ENCODE measurements around the gene SUV39H2. TPM values are rescaled to one million over a fixed set of nuclear protein-coding genes. Genes with fewer than 3 reads are reported as not detected.
"Not testable (repeated sequence)": the region's sequence is repeated elsewhere in the genome, so short reads cannot be mapped to it uniquely, and the experiment has no call there.

Gene SUV39H2, protein sequence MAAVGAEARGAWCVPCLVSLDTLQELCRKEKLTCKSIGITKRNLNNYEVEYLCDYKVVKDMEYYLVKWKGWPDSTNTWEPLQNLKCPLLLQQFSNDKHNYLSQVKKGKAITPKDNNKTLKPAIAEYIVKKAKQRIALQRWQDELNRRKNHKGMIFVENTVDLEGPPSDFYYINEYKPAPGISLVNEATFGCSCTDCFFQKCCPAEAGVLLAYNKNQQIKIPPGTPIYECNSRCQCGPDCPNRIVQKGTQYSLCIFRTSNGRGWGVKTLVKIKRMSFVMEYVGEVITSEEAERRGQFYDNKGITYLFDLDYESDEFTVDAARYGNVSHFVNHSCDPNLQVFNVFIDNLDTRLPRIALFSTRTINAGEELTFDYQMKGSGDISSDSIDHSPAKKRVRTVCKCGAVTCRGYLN
- 6.2 and 9.8 TPM in 2 replicates for total RNA-seq

DNA sequence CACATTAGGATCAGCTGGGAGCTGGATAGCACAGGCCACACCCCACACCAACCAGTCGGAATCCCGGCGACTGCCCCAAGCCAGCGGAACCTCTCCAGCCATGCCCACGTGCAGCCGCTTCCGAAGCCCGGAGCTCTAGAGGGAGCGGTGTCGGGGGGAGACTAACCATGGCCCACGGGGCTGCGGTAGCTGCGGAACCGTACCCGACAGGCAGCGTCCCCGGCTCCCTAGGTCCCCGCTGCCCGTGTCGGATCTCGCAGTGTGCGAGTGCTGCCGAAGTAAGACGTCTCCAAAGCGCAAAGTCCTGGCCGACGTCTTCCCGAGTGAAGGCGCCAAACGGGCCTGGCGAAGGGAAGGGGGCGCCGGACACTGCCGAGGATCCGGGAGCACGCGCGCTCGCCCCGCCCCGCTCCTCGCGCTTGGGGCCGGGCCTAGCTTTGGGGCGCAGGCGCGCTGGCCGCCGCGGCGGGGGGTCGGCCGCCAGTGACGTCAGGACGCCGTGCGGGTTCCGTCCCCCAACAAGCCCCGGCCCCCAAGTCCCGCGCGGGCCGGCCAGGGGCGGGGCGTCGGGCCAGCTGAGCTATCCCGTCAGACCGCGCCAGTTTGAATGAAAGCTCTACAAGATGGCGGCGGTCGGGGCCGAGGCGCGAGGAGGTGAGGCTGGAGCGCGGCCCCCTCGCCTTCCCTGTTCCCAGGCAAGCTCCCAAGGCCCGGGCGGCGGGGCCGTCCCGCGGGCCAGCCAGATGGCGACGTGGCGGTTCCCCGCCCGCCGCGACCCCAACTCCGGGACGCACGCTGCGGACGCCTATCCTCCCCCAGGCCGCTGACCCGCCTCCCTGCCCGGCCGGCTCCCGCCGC, at the start of gene SUV39H2:
SUV39H2 (plus strand) TSS at position 601 of the 858 bp plus-strand sequence; CDS start at position 624, 23 bp downstream.
- no peak for DNase-seq (ENCODE audit: extremely low read depth, low read depth, low spot score)

DNA sequence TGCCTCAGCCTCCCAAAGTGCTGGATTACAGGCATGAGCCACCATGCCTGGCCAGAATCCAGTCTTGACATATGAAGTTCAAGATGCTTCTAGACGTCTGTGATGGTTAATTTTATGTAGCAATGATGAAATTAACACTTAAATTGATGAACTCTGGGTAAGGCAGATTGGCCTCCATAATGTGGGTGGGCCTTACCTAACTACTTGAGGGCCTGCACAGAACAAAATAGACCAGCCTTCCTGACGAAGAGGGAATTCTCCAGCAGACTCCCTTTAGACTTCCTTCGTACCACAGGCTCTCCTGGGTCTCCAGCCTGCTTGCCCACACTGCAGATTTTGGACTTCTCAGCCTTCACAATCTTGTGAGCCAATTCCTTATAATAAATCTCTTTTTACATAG, 45.6 kb upstream of the SUV39H2 start:
- DNase-seq (ENCODE audit: extremely low read depth, low read depth, low spot score): no peak

DNA sequence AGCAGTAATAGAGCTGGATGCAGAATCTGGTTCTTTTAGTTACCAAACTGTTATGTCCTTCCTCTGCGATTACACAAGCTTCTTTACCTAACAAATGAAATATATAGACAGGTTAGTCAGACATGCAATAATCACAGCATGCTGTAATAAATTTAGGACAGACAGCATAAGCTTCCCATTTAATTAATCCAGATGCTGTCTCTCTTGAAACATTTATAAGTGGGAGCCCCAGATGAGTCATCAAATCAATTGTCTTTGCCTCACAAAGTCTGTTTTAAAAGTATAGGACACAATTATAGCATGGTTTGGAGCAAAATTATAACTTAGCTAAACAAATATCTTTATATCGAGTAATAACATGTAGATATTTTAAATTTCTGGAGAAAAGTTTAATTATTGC, 42.5 kb upstream of the SUV39H2 start:
- DNase-seq (ENCODE audit: extremely low read depth, low read depth, low spot score): no peak

DNA sequence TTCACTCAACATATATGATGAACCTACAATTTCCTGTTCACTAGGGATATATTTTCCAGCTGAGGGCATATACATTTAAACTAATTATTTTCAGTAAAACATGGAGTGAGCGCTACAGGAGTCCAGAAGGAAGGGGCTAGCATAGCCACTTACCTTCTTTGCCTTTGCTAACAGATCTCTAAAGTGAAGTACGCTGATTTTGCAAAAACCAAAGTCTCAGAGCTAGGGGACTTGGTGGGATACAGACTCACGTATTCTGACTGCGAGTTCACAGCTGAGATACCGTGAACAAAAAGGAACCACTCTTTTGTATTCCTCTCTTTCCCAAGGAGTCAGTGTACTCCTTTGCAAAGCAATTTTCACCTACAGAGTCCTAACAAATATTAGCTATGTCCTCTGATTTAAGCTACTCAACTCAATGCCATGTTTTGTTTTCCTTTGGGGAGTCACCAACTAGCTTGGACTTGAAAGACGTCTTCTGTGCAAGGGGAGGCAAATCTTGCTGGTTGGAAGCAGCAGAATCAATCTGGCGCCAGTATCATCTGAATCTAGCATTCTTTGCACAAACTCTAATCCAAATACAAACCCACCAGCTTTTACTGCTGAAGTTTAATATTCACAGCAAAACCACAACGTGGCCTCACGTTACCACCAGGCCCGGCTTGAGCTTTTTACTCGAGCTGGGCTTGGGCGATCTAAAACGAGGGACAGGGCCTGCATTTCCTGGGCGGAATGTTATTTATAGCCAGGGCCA, 41.5 kb upstream of the SUV39H2 start:
- DNase-seq (ENCODE audit: extremely low read depth, low read depth, low spot score): no peak

DNA sequence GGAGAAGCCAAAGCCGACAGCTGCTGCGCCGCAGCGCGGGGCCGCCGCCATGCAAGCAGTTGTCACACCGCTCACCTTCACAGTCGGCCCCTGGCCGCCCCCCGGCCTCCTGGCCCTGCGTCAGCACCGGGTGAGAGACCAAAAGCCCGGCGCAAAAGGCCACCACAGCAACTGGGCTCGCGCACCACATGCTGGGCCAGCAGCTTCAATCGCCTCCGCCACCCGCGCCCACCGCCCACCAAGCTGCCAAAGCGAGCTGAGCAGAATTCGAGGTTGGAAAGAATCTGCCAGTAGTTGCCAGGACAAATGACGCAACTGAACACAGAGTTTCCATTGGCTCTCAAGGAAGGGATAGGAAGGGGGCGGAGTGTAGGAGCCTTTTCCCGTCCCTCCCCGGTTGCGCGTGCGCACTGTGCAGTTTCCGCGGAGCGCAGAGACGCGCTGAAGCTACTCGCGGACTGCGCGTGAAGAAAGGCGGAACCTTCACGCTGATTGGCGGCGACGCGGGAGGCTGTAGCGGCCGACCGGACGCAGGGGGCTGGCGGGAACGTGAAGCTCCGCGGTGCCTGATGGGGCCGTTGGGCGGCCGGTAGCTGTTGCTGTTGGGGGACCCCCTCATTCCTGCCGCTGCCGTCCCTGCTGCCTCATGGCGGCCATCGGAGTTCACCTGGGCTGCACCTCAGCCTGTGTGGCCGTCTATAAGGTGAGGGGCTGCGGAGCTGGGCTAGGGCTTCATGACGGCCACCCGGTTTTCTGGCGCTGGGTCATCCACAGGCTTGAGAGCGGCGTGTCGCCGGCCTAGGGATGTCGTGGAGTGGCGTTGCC, 40.7 kb upstream of the SUV39H2 start, which contains the start of the genes CDNF, HSPA14 and MSANTD7:
CDNF (minus strand) TSS at position 281 of the 825 bp plus-strand sequence; CDS start at position 190, 91 bp downstream.
HSPA14 (plus strand) TSS at position 550 of the 825 bp plus-strand sequence; CDS start at position 647, 97 bp downstream.
MSANTD7 (plus strand) TSS at position 550 of the 825 bp plus-strand sequence. CDS start 3,979 bp downstream, outside the sequence.
- peak; percentile 98 for DNase-seq (ENCODE audit: extremely low read depth, low read depth, low spot score)

DNA sequence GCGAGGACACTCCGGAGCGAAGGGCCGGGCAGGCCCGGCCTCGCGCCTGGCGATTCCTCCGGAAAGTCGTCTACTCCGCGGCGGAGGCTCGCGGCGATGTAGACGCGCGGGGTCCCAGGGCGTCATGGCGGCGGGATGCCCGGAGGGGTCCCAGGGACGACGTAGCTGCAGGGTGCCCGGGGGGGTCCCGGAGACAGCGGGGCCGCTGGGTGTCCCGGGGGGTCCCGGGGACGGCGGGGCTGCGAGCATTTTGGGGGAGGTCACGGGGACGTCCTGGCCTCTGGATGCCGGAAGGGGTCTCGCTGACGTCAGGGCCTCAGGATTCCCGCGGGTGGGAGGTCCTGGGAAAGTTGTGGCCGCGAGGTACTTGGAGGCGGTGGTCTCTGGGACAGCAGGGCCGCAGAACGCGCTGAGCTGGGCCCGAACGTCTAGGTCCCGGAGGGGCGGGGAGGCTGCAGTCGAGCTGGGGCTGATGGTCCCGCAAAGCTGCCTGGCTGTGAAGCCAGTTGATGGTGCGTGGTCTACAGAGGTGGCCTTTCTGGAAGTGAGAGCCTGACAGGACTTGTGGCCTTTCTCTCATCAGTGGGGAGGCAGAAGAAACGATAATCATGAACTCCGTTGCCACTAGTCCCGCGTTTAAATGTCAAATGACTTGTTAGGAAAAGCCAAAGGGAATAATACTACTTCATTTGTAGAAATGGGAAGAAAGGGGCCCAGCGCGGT, 39.9 kb upstream of the SUV39H2 start:
- no peak for DNase-seq (ENCODE audit: extremely low read depth, low read depth, low spot score)

DNA sequence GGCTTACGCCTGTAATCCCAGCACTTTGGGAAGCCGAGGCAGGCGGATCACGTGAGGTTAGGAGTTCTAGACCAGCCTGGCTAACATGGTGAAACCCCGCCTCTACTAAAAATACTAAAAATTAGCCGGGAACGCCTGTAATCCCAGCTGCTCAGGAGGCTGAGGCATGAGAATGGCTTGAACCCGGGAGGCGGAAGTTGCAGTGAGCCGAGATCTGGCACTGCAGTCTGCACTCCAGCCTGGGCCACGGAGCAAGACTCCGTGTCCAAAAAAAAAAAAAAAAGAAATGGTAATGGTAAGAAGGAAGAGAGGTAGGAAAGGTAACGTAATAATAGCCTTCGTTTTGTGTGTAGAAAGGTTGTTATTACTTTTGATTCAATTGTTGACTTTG, 39.4 kb upstream of the SUV39H2 start:
- no peak for DNase-seq (ENCODE audit: extremely low read depth, low read depth, low spot score)

DNA sequence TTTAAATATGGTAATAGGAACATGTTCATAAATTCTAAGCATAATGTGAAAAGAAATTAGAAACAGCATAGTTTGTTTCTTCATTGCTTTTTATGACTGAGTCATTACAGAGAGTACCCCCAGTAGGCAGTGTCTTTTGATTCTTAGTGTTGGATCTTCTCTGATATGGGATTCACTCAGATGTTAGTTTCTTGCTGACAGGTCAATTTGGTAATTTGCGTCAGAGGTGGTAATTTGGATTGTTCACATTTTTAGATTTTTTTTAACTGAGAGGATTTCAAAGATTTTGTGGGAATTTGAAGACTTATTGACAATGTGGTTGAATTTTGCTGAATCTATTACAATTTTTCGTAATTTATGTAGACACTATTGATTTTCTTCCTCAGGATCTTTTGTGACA, 38.5 kb upstream of the SUV39H2 start:
- DNase-seq (ENCODE audit: extremely low read depth, low read depth, low spot score): no peak

DNA sequence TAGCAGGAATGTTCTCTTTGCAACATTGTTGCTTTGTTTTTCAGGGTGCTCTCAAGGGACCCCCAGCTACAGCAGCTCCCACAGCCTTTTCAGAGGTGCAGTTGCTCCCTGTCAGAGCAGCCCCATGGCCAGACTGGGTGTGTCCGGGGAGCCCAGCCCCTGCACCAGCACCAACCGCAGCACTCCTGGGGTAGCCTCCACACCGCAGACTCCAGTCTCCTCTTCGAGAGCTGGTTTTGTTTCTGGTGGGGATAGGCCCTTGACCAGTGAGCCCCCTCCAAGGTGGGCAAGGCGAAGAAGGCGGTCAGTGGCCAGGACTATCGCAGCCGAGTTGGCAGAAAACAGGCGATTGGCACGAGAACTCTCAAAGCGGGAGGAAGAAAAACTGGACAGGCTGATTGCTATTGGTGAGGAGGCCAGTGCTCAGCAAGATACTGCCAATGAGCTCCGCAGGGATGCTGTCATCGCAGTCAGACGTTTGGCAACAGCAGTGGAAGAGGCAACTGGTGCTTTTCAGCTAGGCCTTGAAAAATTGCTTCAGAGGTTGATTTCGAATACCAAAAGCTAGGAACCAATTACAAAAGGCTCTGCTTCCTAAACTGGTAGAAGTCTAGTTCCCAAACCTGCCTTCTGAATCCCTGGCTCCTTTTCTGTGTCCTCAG, 35.2 kb upstream of the SUV39H2 start:
- DNase-seq (ENCODE audit: extremely low read depth, low read depth, low spot score): no peak

DNA sequence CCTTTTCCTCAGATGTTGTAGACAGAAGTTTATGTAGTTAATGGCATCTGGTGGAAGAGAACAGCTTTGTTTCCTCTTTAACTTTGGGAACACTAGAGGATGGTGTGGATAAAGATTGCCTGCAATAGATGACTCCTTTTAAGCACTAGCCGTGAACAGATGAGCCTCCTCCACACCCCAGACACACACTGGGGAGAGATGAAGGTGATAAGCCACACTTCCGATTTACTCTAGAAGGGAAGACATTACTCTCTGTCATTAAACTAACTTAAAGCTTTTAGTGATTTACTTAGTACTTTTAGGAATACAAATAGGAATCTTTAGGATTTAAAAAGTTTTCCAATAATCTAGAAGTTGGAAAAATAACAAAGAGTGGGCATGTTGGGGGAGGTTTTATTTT, 33.7 kb upstream of the SUV39H2 start:
- DNase-seq (ENCODE audit: extremely low read depth, low read depth, low spot score): no peak

DNA sequence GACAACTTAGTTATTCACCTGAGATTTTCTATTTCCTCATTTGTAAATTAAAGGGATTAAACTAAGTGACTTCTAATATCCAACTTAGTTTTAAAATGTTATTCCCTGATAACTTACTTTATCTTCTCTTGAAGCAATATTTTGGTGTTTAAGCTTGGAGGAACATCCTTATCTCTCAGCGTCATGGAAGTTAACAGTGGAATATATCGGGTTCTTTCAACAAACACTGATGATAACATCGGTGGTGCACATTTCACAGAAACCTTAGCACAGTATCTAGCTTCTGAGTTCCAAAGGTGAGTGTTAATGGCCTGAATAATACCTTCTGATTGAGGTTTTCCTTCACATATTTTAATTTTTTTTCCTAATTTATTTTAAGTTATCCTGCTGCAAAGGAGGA, 26.4 kb upstream of the SUV39H2 start:
- DNase-seq (ENCODE audit: extremely low read depth, low read depth, low spot score): no peak

DNA sequence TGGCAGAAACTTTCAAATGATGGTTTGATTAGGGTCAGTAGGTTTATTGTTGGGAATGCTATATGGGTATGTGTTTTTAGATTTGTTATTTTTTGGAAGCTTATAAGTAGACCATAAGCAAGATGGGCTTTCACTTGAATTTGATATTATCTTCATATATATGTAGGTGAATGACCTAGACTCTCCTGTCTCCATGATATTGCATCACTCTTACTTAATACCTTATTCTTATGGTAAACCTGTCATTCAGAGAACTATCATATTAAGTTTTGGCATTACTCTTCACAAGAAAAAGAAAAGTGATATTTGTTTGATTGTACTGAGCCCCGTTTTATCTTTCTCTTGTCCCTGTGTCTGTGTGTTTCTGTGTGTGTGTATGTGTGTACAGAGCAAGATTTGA, 23.2 kb upstream of the SUV39H2 start:
- DNase-seq (ENCODE audit: extremely low read depth, low read depth, low spot score): no peak

DNA sequence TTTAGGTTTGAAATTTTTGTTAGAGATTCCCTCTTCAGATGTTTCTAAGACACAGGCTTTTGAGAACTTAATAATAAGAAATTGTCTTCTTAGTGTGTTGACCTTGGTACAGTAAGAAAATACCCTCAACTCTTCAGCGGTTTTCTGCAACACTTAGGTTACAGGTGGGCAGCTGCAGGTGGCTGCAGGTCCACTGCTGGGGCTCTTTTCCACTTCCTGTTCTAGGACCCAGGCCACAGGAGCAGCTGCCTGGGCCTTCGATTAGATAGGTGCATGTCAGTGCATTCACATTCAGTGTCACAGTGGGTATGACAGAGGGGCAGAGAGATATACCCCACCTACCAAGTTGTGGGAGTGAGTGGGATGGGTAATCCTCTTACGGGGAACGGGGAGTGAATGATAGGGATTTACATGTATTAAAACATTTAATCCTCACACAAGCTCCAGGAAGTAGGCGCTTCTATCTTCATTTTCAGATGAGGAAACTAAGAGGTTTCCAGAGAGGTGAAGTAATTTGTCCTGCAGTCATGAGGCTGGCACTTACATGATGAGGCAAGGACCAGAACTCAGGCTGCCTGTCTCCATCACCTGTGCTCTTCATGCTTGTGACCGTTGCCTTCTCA, 20.2 kb upstream of the SUV39H2 start:
- no peak for DNase-seq (ENCODE audit: extremely low read depth, low read depth, low spot score)

DNA sequence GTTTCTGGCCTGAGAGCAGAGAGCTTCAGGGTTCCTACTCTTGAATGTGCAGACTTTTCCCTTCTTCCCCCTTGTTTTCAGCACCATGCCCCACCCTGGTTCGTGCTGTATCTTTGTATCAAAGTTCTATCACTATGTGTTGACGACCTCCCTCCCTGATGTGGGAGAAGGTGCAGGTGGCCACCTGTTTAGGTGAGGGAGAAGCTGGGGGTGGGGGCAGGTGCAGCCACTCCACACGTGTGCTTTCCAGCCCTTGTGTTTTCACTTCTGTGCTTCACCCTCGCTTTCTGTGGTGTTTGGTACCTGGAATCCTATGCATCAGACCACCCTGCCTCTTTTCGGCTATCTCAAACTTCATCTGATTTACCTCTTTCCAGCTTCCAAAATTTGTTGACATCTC, 19.6 kb upstream of the SUV39H2 start:
- no peak for DNase-seq (ENCODE audit: extremely low read depth, low read depth, low spot score)

DNA sequence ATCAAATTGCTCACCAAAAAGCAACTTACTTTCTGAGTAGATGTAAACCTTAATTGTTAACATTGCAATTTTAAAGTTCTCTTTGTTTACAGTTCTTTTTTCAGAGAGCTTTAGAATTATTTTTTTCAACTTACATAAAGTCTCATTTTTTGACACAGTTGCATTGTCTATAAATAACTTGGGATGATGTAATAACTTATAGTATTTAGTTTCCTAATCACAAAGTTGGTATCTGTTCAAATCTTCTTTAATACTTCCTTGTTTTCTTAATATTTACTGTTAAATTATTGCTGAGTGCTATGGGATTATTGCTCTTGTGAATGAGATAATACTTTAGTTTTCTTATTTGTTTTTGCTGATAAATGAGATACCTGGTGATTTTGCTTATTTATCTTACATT, 18.9 kb upstream of the SUV39H2 start:
- DNase-seq (ENCODE audit: extremely low read depth, low read depth, low spot score): no peak

DNA sequence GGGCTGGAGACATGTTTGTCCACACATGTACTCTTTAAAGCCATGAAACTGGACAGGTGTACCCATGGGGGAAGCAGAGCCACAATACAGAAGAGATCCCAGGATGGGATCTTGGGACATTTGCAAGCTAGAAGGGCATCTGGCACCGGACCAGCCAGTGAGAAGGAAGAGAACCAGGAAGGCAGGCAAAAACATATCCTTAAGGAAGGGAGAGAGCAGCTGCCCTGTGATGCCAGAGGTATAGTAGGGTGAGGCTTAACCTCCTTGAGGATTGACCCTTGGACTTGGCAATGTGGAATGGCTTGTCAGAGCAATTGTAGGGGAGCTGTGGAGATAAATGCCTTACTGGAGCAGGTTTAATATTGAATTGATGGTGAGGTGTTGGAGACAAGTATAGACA, 17.9 kb upstream of the SUV39H2 start:
- no peak for DNase-seq (ENCODE audit: extremely low read depth, low read depth, low spot score)

DNA sequence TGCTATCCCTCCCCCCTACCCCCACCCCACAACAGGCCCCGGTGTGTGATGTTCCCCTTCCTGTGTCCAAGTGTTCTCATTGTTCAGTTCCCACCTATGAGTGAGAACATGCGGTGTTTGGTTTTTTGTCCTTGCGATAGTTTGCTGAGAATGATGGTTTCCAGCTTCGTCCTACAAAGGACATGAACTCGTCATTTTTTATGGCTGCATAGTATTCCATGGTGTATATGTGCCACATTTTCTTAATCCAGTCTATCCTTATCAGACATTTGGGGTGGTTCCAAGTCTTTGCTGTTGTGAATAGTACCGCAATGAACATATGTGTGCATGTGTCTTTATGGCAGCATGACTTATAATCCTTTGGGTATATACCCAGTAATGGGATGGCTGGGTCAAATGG, 14.2 kb upstream of the SUV39H2 start:
- DNase-seq (ENCODE audit: extremely low read depth, low read depth, low spot score): not testable (repeated sequence)

DNA sequence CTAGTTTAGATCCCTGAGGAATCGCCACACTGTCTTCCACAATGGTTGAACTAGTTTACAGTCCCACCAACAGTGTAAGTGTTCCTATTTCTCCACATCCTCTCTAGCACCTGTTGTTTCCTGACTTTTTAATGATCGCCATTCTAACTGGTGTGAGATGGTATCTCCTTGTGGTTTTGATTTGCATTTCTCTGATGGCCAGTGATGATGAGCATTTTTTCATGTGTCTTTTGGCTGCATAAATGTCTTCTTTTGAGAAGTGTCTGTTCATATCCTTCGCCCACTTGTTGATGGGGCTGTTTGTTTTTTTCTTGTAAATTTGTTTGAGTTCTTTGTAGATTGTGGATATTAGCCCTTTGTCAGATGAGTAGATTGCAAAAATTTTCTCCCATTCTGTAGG, 13.8 kb upstream of the SUV39H2 start:
- DNase-seq (ENCODE audit: extremely low read depth, low read depth, low spot score): not testable (repeated sequence)

All from glomerular endothelial cell (primary cell).